ENCODE data around the gene KRT32.

- TF ChIP-seq, protein P1, sequence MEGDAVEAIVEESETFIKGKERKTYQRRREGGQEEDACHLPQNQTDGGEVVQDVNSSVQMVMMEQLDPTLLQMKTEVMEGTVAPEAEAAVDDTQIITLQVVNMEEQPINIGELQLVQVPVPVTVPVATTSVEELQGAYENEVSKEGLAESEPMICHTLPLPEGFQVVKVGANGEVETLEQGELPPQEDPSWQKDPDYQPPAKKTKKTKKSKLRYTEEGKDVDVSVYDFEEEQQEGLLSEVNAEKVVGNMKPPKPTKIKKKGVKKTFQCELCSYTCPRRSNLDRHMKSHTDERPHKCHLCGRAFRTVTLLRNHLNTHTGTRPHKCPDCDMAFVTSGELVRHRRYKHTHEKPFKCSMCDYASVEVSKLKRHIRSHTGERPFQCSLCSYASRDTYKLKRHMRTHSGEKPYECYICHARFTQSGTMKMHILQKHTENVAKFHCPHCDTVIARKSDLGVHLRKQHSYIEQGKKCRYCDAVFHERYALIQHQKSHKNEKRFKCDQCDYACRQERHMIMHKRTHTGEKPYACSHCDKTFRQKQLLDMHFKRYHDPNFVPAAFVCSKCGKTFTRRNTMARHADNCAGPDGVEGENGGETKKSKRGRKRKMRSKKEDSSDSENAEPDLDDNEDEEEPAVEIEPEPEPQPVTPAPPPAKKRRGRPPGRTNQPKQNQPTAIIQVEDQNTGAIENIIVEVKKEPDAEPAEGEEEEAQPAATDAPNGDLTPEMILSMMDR (conservative IDR thresholded peaks at IDR 0.05; ENCODE audit: low read length): no peak
- no peak for TF ChIP-seq EZH2phosphoT487 (IDR thresholded peaks at IDR 0.05; ENCODE audit: borderline replicate concordance, low read depth, low read length)
These were observed 43.3 kb upstream of the KRT32 start for GRCh38 chr17:41510251-41511065.
